ENCODE measurements around the gene ARHGAP29.

- TF ChIP-seq CTCF (IDR thresholded peaks at IDR 0.05; ENCODE audit: low read length): no peak
- no peak for TF ChIP-seq EZH2 (optimal IDR thresholded peaks at IDR 0.05; ENCODE audit: low read depth, low read length)
- TF ChIP-seq EZH2phosphoT487 (IDR thresholded peaks at IDR 0.05; ENCODE audit: low read length): no peak
These were observed 2.8 kb downstream of the ARHGAP29 start for GRCh38 chr1:94234615-94235014.

Data from MM.1S (cell line).